GM12892 (cell line): ENCODE results near the gene MAP4K1.

Experiments used
- POLR2AphosphoS5 ChIP-seq: IDR thresholded peaks from 2 replicates; pipeline ENCODE4 v1.6.1; 2011; ENCODE audit warnings: low read depth, low read length, control low read depth
- TAF1 ChIP-seq: IDR thresholded peaks from 2 replicates; pipeline ENCODE4 v1.6.1; 2011; ENCODE audit warnings: low read depth, mild to moderate bottlenecking, control low read depth, low read length, borderline replicate concordance

GRCh38 chr19:38626401-38626800 is 8.6 kb upstream of the MAP4K1 start:
- TF ChIP-seq POLR2AphosphoS5 (no peak), TAF1 (no peak)
